Thyroid gland (tissue), 4 donors: ENCODE measurements around the gene OTOF.

ENCODE experiments used
- CTCF ChIP-seq, 6 experiments: fragments of 200-600 bp in 3 of 6; fragments of 450-650 bp in 3 of 6; sonication (generic) in 3 of 6; IDR thresholded peaks; one replicate each; pipeline ENCODE4 v1.5.1; 2016 to 2019; ENCODE audit warnings: antibody characterized with exemption in 6 of 6, mild to moderate bottlenecking in 2 of 6, inconsistent platforms in 1 of 6, moderate library complexity in 1 of 6
- POLR2A ChIP-seq, 2 donors: fragments of 450-650 bp; IDR thresholded peaks; one replicate each; pipeline ENCODE4 v1.6.1; 2017; ENCODE audit warnings: antibody characterized with exemption in 2 of 2, mild to moderate bottlenecking in 2 of 2, moderate library complexity in 1 of 2

- TF ChIP-seq CTCF (IDR thresholded peaks at IDR 0.05), result no peak
- no peak for TF ChIP-seq POLR2A (IDR thresholded peaks at IDR 0.05)
Observed at GRCh38 chr2:26432363-26432762, 45.6 kb downstream of the OTOF start.
